HEK293T (cell line): ENCODE measurements around the gene IMMT.

Source experiments
- BHLHE40 ChIP-seq: fragments of 450-650 bp; IDR thresholded peaks from 2 replicates; pipeline ENCODE4 v1.6.1; 2016; ENCODE audit warnings: mild to moderate bottlenecking, moderate library complexity, borderline replicate concordance
- ELF4 ChIP-seq: fragments of 450-650 bp; IDR thresholded peaks from 2 replicates; pipeline ENCODE4 v1.6.1; 2017; ENCODE audit warnings: antibody characterized with exemption
- FOXA1 ChIP-seq: fragments of 450-650 bp; IDR thresholded peaks from 2 replicates; pipeline ENCODE4 v1.6.1; 2016; ENCODE audit warnings: mild to moderate bottlenecking
- FOXM1 ChIP-seq: fragments of 450-650 bp; IDR thresholded peaks from 2 replicates; pipeline ENCODE4 v1.6.1; 2017; ENCODE audit warnings: mild to moderate bottlenecking, borderline replicate concordance
- HDGF ChIP-seq: fragments of 450-650 bp; IDR thresholded peaks from 2 replicates; pipeline ENCODE4 v1.6.1; 2017; ENCODE audit warnings: antibody characterized with exemption, borderline replicate concordance
- L3MBTL2 ChIP-seq: fragments of 450-650 bp; conservative IDR thresholded peaks from 2 replicates; pipeline ENCODE4 v1.6.1; 2016; ENCODE audit warnings: mild to moderate bottlenecking
- NFRKB ChIP-seq: fragments of 450-650 bp; IDR thresholded peaks from 2 replicates; pipeline ENCODE4 v1.6.1; 2016; ENCODE audit warnings: mild to moderate bottlenecking, moderate library complexity
- PKNOX1 ChIP-seq: fragments of 450-650 bp; IDR thresholded peaks from 2 replicates; pipeline ENCODE4 v1.6.1; 2016
- SP1 ChIP-seq: fragments of 450-650 bp; IDR thresholded peaks from 2 replicates; pipeline ENCODE4 v1.6.1; 2017

DNA sequence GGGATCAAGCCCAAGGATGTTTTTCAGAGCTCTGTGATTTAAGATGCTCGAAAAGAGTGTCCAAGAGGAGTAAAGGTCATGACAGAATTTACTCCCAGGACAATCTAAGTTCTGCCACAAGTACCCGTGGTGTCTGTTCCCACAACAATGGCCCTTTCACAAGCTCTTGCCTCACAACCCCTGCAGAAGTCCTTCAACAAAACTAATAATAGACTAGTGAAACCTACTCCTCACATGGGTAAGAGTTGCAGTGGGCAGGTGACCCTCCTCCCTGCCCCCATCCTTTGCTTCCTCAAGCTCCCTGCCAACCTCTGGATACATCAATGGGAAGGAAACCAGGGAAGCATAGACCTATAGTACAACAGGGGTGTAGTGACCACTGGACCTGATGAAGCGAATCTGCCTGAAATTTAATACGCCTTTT, 54.3 kb downstream of the IMMT start:
- TF ChIP-seq BHLHE40: no peak
- no peak for TF ChIP-seq ELF4
- TF ChIP-seq NFRKB: no peak
- no peak for TF ChIP-seq PKNOX1
- no peak for TF ChIP-seq FOXM1
- no peak for TF ChIP-seq L3MBTL2
- TF ChIP-seq SP1: no peak
- no peak for TF ChIP-seq FOXA1
- no peak for TF ChIP-seq HDGF
